ENCODE data around the gene SEMA4D. TPM values are rescaled to one million over a fixed set of nuclear protein-coding genes. Genes with fewer than 3 reads are reported as not detected.

Gene SEMA4D
- total RNA-seq, 2 experiments from 2014 or later = 283 to 295 TPM

DNA sequence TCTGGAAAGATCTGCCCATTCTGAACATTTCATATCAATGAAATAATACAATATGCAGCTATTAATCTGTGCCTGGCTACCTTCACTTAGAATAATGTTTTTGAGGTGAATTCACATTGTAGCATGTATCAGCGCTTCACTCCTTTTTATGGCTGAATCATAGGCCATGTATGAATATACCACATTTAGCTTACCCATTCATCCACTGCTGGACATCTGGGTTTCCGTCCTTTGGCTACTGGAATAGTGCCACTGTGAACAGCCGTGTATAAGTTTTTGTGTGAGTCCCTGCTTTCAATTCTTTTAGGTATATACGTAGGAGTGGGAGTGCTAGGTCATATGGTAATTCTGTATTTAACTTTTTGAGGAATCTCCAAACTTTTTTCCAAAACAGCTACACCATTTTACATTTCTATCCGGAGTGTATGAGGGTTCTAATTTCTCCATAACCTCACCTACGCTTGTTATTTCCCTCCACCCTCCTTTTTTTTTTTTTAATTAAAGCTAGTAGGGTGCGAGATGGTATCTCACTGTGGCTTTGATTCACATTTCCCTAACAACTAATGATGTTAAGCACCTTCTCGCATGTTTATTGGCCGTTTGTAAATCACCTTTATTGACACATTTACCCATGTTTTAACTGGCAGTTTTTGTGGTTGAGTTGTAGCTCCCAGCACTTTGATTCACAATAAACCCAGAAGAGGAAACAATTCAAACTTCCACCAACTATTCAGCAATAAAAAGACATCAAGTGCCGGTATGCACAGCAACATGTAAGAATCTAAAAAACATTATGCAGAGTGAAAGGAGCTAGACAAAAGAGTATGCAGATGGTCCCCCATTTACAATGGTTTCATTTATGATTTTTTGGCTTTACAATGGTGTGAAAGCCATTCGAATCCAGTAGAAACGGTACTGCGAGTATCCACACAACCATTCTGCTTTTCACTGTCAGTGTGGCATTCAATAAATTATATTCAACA lies 8.1 kb downstream of the SEMA4D start:
- POLR2A ChIA-PET = interaction anchor here (0.6 to 3.0 kb wide), 3 partner anchors 9 to 23 kb away, joined by 3 to 16 read pairs (median 3); no protein-coding TSS in a partner anchor
- CTCF ChIA-PET = interaction anchor here (0.5 to 1.3 kb wide), 3 partner anchors 37 to 183 kb away, joined by 5 to 6 read pairs (median 5); no protein-coding TSS in a partner anchor

GRCh38 chr9:89488936-89489335 lies 9.0 kb downstream of the SEMA4D start:
- ChIA-PET POLR2A (interaction anchor here (3.0 kb wide), 1 partner anchor 10 kb away, joined by 16 read pairs; no protein-coding TSS in a partner anchor), CTCF (no interaction called here)

DNA sequence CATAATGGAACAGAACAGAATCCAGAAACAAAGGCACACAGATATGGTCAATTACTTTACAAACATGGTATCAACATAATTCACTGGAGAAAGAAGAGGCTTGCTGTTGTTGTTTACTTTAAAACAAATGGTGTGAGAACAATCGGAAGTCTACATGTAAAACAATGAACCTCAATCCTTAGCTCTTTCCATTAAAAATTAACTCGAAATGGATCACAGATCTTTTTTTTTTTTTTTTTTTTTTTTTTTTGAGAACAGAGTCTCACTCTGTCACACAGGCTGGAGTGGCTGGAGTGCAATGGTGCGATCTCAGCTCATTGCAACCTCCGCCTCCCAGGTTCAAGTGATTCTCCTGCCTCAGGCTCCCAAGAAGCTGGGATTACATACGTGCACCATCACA lies 9.8 kb downstream of the SEMA4D start:
- ChIA-PET POLR2A (interaction anchor here (0.6 kb wide), 1 partner anchor 86 kb away, joined by 3 read pairs; no protein-coding TSS in a partner anchor), CTCF (interaction anchor here (0.5 to 1.5 kb wide), 3 partner anchors 27 to 127 kb away, joined by 3 read pairs; no protein-coding TSS in a partner anchor)

- CTCF ChIA-PET = interaction anchor here (1.5 kb wide), 1 partner anchor 26 kb away, joined by 3 read pairs; no protein-coding TSS in a partner anchor
- POLR2A ChIA-PET = no interaction called here
Observed at GRCh38 chr9:89486681-89487080, 11.2 kb downstream of the SEMA4D start.

GRCh38 chr9:89484475-89485404 lies 13.2 kb downstream of the SEMA4D start:
- CTCF ChIA-PET = interaction anchor here (1.0 to 1.2 kb wide), 2 partner anchors 38 to 64 kb away, joined by 3 to 5 read pairs; no protein-coding TSS in a partner anchor
- POLR2A ChIA-PET = interaction anchor here (0.8 kb wide), 1 partner anchor 14 kb away, joined by 3 read pairs; no protein-coding TSS in a partner anchor

- POLR2A ChIA-PET = interaction anchor here (0.8 kb wide), 1 partner anchor 13 kb away, joined by 3 read pairs; no protein-coding TSS in a partner anchor
- CTCF ChIA-PET = interaction anchor here (1.0 to 1.3 kb wide), 4 partner anchors 39 to 75 kb away, joined by 3 to 5 read pairs (median 3); no protein-coding TSS in a partner anchor
Observed at GRCh38 chr9:89483592-89484474, 14.1 kb downstream of the SEMA4D start.

GRCh38 chr9:89482901-89483361 lies 15.0 kb downstream of the SEMA4D start:
- POLR2A ChIA-PET = no interaction called here

DNA sequence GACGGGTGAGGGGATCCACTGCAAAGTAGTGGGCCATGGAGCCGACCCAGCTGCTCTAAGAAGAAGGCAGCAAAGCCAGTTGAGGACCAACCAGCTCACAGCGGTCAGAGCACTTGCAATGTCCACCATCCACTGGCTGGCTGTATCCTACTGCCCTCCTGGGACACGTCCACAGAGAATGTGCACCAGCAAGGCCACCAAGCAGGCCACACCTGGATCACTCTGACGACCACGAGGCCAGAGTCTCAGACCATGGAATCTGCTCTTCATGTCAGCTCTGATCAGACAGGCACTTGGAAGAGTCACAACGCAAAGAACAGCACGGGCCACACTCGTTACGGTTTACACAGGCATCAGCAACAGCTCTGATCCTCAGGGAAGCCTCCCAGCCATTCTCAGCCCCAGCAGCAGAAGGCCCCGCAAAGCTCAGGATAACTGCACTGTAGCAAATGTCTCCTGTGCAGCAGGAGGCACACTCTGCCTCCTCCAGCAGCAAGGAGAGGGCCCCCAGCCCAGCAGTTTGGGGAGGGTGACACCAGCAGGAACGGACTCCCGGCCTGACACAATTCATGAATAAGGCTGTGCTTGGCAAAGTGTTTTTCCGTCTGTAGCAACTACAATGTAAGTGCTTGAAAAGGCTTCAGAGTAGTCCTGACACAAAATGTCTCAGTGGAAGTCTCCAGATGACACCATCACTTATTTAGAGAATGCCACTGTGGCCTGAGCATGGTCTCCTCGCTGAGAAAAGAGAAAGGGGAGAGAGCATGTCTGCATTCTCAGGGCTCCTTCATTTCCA lies 15.7 kb downstream of the SEMA4D start:
- ChIA-PET CTCF (interaction anchor here (0.6 to 1.6 kb wide), 8 partner anchors 15 to 74 kb away, joined by 3 to 4 read pairs (median 3); no protein-coding TSS in a partner anchor), POLR2A (interaction anchor here (0.7 to 1.4 kb wide), 3 partner anchors 17 to 172 kb away, joined by 3 to 5 read pairs (median 3); partner anchors contain the start of gene CKS2)

More at GRCh38 chr9:89482901-89483361, 15.0 kb downstream of the SEMA4D start:
- CTCF ChIA-PET = interaction anchor here (1.0 to 1.3 kb wide), 3 partner anchors 66 to 74 kb away, joined by 3 to 4 read pairs (median 3); no protein-coding TSS in a partner anchor

GRCh38 chr9:89481538-89481915 lies 16.4 kb downstream of the SEMA4D start:
- ChIA-PET CTCF (interaction anchor here (0.5 to 1.6 kb wide), 8 partner anchors 15 to 67 kb away, joined by 3 to 4 read pairs (median 3); no protein-coding TSS in a partner anchor), POLR2A (interaction anchor here (0.7 to 1.4 kb wide), 4 partner anchors 12 to 171 kb away, joined by 3 to 5 read pairs (median 4); partner anchors contain the start of gene CKS2)

- POLR2A ChIA-PET = interaction anchor here (0.9 to 1.4 kb wide), 3 partner anchors 11 to 170 kb away, joined by 3 to 5 read pairs (median 4); partner anchors contain the start of gene CKS2
- CTCF ChIA-PET = interaction anchor here (0.5 to 1.6 kb wide), 7 partner anchors 14 to 68 kb away, joined by 3 to 4 read pairs (median 3); no protein-coding TSS in a partner anchor
Observed at GRCh38 chr9:89480825-89481537, 16.9 kb downstream of the SEMA4D start.

GRCh38 chr9:89480372-89480771 lies 17.5 kb downstream of the SEMA4D start:
- CTCF ChIA-PET = interaction anchor here (1.1 kb wide), 1 partner anchor 47 kb away, joined by 3 read pairs; no protein-coding TSS in a partner anchor
- POLR2A ChIA-PET = interaction anchor here (1.2 to 2.9 kb wide), 2 partner anchors 13 to 54 kb away, joined by 3 to 13 read pairs; no protein-coding TSS in a partner anchor

GRCh38 chr9:89479669-89480011 lies 18.3 kb downstream of the SEMA4D start:
- POLR2A ChIA-PET = interaction anchor here (0.6 to 2.9 kb wide), 15 partner anchors 9 to 172 kb away, joined by 3 to 18 read pairs (median 3); partner anchors contain the start of genes SECISBP2 and SEMA4D

DNA sequence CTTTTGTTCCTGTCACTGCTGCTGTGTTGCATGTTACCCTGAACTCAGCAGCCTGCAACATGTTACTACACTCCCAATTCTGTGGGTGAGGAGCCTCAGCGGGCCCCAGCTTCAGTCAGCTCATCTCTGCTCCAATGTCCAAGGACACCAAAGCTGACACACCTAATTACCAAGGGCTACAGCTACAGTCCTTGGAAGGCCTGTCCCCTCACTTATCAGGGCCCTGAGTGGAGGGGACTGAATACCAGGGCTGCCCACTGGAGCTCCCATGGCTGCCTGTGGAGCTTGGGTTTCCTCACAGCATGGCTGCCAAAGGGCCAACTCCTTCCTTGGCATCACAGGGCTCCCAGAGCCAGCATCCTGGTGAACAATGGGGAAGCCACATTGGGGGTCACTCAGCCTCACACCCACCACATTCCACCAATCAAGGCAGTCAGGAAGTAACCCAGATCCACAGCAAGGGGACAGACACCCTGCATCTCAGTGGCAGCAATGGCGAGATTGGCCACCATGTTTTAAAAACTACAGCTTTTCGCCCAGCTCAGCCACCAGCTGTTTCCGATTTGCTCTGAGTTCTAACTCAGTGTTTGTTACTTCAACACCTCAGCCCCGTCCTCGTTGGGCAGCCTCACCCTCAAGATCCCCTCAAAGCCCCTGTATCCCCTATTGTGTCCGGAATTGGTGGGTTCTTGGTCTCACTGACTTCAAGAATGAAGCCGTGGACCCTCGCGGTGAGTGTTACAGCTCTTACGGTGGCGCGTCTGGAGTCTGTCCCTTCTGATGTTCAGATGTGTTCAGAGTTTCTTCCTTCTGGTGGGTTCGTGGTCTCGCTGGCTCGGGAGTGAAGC lies 18.9 kb downstream of the SEMA4D start:
- CTCF ChIA-PET = interaction anchor here (1.2 to 1.7 kb wide), 3 partner anchors 53 to 70 kb away, joined by 4 to 8 read pairs (median 5); no protein-coding TSS in a partner anchor
- POLR2A ChIA-PET = interaction anchor here (0.6 to 2.9 kb wide), 20 partner anchors 9 to 171 kb away, joined by 3 to 18 read pairs (median 3); partner anchors contain the start of genes SECISBP2 and SEMA4D

More at GRCh38 chr9:89479669-89480011, 18.3 kb downstream of the SEMA4D start:
- CTCF ChIA-PET = interaction anchor here (1.2 to 1.7 kb wide), 3 partner anchors 53 to 71 kb away, joined by 4 to 8 read pairs (median 5); no protein-coding TSS in a partner anchor

Data from activated CD8-positive, alpha-beta memory T cell treated with anti-CD3 and anti-CD28 coated beads for 36 hours (primary cell).